ENCODE measurements around the gene FOLR3.
A peak's percentile ranks its signal among the peaks of the same experiment; 100 is the strongest.
"Not testable (repeated sequence)": the region's sequence is repeated elsewhere in the genome, so short reads cannot be mapped to it uniquely, and the experiment has no call there.

The FOLR3 gene

DNA sequence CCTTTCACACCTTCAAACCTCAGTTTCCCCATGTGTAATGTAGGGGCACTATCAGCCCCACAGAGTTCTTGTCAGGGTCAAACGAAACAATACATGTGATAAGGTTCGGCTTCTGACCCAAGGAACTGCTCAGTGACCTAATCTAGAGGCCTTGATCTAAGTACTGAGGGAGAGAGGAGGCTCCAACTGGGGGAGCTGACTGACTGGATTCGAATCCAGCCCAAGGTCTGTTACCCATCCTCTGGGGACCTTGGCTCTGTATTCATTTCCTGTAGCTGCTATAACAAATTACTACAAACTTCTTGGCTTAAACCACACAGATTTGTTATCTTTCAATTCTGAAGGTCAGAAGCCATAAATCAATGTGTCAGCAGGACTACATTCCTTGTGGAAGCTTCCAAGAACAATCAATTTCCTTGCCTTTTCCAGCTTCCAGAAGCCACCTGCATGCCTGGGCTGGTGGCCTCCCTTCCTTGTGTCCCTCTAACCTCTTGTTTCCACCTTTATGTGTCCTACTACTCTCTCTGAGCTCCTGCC lies 12.3 kb upstream of the FOLR3 start:
- peak; percentile 52 for DNase-seq (ENCODE audit: low read depth)

DNA sequence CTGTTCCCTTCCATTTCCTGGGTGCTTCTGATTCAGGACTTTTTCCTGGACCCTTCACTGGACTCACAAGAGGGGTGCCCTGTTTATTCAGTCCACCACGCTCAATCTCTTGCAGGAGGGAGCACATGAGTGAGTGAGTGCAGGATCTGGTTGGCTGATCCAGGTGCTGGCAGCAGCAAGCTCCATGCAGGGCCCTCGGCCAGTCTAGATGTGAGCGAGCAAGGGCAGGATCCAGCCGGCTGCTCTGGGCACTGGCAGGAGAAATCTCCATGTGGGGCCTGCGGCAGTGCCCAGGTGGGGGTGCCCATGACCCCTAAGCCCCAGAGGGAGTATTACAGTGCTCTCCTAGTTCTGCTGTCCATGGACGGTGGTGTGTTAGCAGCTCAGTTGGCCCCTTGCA lies 11.5 kb upstream of the FOLR3 start:
- no peak for DNase-seq (ENCODE audit: low read depth)

DNA sequence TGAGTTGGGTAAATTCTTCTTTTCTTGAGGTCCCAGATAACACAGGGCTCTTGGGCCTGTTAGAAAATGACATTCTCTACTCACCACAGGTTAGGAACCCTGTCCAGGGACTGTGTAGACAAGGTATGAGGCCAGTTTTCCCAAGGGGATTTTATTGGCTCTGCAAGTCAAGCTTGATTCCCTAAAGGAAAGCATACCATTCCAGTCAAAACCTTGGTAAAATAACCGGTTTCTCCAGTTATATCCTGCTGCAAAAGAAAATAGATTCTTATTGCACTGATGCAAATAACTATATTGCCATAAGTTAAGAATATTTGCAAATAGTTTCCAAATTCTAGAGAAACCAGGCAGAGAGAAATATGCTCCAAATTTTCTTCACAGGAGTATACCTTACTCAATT lies 9.6 kb upstream of the FOLR3 start:
- DNase-seq (ENCODE audit: low read depth) = no peak

DNA sequence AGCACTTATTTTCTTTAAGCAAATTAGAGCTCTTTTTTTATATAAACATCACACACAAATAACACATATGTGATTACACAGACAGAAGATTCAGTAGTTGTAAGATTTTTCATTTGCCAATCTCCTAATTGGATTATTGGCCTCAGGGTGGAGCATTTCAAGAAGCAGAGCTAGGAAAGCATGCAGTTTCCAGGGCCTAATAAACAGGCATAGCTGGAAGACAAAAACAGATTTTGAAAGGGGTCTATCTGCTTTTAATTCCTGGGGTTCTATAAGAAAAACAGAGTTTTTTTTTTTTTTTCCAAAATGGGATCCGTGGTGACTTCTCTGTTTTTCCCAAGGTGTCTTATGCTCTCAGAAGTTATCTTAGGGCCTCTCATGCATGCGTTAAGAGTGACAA lies 7.6 kb upstream of the FOLR3 start:
- no peak for DNase-seq (ENCODE audit: low read depth)

DNA sequence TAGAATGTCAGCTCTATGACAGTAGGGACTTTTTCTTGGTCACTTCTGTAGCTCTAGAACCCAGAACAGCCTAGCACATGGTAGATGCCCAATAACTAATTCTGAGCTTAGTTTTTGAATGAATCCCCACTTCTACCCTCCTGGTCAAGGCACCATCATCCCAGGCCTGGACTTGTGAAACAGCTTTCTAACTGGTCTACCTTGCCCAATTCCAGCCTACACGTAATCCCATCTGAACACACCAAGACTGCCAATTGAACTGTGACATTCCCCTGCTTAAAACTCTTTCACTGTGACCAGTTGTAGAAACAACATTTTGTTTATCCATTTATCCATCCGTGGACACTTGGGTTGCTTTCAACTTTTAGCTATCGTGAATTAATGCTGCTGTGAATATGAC lies 6.1 kb upstream of the FOLR3 start:
- DNase-seq (ENCODE audit: low read depth) = no peak

DNA sequence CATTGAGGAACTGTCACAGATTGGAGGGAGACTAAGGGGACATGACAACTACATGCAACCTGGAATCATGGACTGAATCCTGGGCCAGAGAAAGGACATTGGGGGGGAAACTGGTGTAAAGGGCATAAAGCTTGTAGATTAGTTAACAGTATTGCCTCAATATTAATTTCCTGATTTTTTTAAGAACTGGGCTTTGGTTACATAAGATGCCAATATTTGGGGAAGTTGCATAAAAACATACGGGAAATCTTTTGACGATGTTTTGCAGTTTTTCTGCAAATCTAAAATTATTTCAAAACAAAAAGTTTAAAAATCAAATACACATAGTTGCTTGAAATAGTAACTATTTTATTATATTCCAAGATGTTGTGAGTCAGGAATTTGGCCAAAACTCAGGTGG lies 2.9 kb upstream of the FOLR3 start:
- no peak for DNase-seq (ENCODE audit: low read depth)

DNA sequence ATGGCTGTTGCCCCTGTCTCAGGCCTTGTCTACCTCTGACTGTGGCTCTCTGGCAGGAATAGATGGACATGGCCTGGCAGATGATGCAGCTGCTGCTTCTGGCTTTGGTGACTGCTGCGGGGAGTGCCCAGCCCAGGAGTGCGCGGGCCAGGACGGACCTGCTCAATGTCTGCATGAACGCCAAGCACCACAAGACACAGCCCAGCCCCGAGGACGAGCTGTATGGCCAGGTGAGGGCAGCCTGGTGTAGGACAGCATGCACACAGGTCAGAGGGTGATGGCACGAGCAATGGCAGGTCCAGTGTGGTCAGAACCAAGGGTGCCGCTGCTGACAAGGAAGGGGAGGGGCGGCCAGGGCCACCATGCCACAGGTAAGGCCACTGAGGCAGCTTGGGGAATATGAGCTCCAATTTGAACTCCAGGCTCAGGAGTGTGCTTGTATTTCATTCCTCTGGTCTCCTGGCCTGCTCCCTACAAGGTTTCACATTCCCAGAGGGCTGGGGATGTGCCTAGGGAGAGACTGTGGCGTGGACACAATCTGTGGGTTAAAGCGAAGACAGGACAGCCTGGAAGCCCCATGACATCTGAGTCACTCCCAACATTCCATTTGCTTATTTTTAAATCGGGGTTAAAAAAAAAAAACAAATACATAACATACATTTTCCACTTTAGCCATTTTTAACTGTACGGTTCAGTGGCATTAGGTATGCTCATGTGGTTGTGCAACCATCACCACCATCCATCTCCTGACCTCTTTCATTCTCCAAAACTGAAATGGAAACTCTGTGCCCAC lies 562 bp downstream of the FOLR3 start:
- no peak for DNase-seq (ENCODE audit: low read depth)

DNA sequence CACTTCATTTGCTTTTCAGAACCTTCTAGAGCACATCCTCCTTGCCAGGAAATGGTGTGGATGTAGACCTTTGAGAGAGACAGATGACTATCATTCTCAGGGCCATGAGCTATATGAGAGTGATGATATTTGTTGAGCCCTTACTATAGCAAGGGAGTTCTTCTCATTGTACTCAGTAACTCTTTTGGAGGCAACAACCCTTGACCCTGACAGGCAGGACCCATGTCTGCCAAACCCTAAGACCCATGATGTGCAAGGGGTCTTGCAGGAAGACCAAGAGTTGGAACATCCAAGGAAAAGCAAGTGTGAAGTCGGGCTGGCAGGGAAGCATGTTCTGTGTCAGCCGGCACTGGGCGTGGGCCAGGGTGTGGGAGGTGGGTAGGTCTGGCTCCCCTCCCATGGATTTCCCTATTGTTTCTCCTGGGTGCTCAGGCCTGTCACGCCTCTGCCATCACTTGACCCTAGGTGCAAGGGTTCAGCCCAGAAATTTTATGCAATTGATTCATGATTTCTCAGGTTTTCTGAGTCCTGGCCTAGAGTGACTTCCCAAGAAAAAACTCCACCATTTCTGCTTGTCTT lies 1.2 kb downstream of the FOLR3 start:
- peak; percentile 6 for DNase-seq (ENCODE audit: low read depth)

DNA sequence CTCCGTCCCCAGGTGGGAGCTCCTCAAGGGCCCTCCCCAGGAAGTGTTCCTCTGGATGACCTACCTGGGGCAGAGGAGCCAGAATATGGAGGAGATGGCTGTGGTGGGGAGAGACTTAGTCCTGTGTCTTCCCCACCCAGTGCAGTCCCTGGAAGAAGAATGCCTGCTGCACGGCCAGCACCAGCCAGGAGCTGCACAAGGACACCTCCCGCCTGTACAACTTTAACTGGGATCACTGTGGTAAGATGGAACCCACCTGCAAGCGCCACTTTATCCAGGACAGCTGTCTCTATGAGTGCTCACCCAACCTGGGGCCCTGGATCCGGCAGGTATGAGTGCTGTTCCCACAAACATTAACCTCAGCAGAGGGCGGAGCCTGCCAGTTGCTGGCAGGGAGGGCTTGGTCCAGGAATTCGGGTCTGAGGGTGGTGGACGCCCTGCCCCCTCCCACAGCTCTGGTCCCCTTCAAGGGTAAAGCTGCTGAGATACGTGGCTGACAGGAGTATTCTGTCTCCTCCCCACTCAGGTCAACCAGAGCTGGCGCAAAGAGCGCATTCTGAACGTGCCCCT lies 3.4 kb downstream of the FOLR3 start:
- no peak for DNase-seq (ENCODE audit: low read depth)

DNA sequence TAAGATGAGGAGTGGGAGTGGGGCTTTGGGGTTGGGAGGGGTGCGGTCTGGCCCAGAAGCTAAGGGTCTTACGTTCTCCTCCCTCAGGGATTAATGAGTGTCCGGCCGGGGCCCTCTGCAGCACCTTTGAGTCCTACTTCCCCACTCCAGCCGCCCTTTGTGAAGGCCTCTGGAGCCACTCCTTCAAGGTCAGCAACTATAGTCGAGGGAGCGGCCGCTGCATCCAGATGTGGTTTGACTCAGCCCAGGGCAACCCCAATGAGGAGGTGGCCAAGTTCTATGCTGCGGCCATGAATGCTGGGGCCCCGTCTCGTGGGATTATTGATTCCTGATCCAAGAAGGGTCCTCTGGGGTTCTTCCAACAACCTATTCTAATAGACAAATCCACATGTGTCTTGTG lies 4.0 kb downstream of the FOLR3 start:
- no peak for DNase-seq (ENCODE audit: low read depth)

DNA sequence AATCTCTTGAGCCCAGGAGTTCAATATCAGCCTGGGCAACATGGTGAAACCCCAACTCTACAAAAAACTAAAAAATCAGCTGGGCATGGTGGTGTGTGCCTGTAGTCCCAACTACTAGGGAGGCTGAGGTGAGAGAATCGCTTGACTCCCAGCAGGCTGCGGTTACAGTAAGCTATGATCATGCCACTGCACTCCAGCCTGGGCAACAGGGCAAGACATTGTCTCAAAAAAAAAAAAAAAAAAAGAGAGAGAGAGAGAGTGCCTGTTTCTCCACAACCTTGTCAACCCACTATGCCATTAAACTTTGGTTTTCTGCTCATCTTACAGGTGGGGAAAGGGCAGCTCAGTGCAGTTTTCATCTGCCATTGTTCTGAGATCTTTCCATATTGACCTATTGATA lies 5.1 kb downstream of the FOLR3 start:
- DNase-seq (ENCODE audit: low read depth) = no peak

DNA sequence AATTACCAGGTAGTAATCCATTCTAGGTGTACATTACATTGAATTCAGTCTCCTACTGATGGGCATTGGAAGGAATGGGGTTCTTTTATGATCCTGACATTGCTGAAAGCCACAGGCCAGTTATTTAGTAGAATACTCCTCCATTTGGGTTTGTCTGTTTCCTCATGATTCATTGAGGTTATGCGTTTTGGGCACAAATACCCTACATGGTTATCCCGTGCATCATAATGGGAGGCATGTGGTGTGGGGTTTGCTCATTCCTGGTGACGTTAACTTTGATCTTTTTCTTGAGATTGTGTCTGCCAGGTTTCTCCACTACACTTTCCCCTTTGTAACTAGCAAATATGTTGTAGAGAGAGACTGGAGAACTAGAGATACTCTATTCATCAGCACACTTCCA lies 5.5 kb downstream of the FOLR3 start:
- DNase-seq (ENCODE audit: low read depth) = peak; percentile 95

DNA sequence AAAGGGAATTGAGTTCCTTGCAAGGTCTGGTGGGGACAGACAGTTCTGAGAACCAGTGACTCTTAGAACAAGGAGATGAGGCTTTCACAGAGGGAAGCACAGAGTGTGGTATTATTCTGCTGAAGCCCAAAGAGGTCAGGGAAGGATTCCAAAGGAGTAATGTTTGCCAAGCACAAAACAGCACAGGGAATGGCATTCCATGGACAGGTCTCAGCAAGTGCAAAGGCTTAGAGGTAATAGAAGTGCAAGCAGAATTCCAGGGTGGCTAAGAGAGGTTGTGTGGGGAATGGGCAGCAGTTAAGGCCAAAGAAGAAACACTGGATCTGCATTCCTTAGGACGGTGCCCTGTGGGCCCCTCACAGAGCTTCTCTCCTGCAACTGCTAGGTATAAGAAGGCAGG lies 6.6 kb downstream of the FOLR3 start:
- DNase-seq (ENCODE audit: low read depth) = peak; percentile 37

DNA sequence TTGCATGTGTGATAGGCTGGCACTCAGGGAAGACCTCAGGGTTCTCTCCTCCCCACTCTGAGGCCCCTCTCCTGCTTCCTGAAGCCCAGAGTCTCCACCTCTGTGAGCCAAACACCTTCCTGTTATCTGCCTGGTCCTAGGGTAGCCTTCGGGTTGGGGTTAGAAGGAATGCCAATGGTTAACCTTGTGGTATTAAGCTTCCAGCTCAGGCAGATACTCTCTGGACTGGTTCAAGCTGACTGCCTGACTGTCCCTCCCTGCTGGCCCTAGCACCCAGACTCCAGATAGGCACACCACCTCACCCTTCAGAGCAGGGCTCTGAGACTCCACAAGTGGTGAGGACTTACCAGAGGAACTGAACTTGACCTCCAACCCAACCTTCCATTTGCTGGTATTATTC lies 7.0 kb downstream of the FOLR3 start:
- not testable (repeated sequence) for DNase-seq (ENCODE audit: low read depth)

DNA sequence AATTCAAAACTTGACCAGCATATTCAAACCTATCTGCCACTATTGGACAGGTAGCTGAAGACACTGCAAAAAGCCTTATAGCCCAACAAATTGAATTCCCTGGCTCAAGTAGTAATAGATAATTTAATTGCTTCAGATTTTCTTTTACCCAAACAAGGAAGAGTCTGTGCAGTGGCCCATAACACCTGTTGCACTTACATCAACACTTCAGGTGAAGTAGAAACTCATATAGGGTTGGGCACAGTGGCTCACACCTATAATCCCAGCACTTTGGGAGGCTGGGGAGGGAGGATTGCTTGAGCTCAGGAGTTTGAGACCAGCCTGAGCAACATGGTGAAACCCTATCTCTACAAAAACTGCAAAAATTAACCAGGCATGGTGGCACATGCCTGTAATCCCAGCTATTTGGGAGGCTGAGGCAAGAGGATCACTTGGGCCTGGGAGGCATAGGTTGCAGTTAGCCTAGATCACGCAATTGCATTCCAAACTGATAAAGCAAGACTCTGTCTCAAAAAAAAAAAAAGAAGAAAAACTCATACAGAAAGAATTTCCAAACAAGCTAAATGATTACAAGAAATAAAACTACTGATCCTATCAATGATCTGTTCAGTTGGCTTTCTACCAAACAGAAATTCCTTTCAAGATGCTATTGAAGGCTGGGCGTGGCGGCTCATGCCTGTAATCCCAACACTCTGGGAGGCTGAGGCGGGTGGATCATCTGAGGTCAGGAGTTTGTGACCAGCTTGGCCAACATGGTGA lies 9.5 kb downstream of the FOLR3 start:
- peak; percentile 80 for DNase-seq (ENCODE audit: low read depth)

DNA sequence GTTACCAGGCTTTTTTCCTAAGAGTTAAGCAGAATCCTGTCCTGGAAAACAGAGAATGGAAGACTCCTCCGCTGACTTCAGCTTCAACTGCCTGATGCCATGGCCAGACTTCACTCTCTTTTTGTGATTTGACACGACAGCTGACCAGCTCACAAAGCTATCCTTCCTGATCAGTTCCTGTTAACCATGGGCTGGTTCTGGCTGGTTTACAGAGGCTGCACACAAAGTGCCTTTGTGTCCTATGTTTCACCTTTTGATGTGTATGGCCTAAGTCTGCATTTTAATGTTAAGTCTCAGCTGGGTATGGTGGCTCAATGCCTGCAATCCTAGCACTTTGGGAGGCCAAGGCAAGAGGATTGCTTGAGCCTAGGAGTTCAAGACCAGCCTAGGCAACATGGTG lies 11.1 kb downstream of the FOLR3 start:
- no peak for DNase-seq (ENCODE audit: low read depth)

DNA sequence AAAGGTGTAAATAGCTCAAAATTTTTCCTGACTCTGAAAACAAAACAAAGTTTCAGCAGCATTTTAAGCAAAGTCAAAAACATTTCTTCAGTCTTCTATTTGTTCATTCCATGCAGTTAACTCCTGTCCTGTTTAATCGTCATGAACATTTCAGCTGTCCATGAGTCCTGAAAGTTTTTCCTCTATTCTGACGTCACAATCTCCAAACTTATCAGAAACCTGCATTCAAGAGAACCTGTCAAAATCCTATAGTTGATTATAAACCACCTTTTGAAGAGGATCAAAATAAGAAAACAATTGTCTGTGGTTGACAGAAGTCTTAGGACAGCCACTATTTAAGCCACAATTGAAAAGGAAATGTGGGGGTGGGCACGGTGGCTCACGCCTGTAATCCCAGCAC lies 15.4 kb downstream of the FOLR3 start:
- DNase-seq (ENCODE audit: low read depth) = no peak

DNA sequence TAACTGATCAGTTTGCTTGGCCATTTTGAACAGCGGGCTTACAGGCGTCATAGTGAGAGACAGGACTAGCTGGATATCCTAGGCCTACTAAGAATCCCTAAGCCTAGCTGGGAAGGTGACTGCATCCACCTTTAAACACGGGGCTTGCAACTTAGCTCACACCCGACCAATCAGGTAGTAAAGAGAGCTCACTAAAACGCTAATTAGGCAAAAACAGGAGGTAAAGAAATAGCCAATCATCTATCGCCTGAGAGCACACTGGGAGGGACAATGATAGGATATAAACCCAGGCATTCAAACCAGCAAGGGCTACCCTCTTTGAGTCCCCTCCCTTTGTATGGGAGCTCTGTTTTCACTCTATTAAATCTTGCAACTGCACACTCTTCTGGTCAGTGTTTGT lies 18.3 kb downstream of the FOLR3 start:
- not testable (repeated sequence) for DNase-seq (ENCODE audit: low read depth)

DNA sequence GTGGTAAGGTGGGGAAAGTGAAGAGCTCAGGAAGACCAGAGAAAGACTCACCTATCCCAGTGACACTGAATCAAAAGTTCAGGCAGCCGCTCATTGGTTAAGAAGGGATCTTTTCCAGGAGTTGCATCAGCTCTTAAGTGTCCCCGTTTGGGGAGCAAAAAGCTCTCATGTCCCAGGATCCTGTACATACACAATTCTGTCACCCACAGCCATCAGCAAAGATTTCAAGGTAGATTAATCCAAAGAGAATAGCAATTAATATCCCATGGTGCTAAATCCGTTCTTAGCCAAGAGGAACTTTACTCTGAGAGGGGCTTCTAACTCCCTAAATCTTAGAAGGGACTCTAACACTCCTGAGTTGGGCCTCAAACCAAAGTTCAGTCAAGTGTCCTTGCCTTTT lies 19.3 kb downstream of the FOLR3 start:
- DNase-seq (ENCODE audit: low read depth) = no peak

DNA sequence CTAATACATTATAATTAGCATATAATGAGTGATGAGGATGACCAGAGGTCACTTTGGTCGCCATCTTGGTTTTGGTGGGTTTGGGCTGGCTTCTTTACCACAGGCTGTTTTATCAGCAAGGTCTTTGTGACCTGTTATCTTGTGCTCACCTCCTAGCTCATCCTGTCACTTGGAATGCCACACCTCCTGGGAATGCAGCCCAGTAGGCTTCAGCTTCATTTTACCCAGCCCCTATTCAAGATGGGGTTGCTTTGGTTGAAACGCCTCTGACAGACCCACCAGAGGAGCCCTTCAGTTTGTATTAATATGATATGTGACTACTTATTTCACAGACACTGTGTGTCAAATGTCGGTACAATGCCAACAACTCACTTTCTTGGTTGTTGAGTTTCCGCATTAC lies 20.2 kb downstream of the FOLR3 start:
- DNase-seq (ENCODE audit: low read depth) = no peak

DNA sequence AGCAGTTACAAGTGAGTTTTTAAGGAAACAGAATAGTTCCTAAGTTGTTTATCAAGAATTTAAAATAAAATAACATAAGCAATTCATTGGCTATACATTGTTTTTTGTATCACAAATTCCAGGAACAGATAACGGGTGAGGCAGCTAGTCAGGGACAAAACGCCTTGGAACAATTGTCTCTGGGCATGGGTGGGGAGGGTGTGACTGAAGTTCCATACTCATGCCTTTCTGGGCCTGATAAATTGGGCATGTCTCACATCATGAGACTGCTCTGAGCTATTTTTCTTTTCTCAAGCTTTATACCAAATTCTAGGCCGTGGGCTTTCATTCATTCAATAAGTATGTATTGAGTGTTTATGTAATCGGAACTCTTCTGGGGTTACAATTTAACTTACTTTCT lies 21.6 kb downstream of the FOLR3 start:
- no peak for DNase-seq (ENCODE audit: low read depth)

DNA sequence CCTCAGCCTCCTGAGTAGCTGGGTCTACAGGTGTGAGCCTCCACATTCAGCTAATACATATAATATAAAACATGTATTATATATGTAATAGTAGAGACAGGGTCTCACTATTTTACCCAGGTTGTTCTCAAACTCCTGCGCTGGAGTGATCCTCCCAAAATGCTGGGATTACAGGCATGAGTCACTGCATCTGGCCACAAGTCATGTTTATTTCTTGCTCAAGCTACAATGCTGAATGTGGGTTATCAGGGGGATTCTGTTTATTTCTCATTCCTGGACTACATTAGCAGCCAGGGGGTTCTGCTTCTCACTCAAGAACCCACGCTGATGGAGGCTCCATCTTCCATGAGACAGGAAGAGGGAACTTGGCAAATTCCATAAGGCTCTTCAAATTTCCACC lies 24.8 kb downstream of the FOLR3 start:
- DNase-seq (ENCODE audit: low read depth) = peak; percentile 55

Data from amniotic epithelial cell (primary cell).